GM18526 (cell line): ENCODE results near the gene LYZL4.

ENCODE experiments used
- POLR2A ChIP-seq: IDR thresholded peaks from 3 replicates; pipeline ENCODE4 v1.6.1; 2011; ENCODE audit not compliant: insufficient read length; ENCODE audit errors: extremely low read depth

The LYZL4 gene

GRCh38 chr3:42351207-42351606, 59.2 kb downstream of the LYZL4 start:
- TF ChIP-seq POLR2A, result no peak

GRCh38 chr3:42349765-42350594, 60.4 kb downstream of the LYZL4 start:
- TF ChIP-seq POLR2A, result no peak

- TF ChIP-seq POLR2A, result no peak
Observed at GRCh38 chr3:42347928-42348327, 62.5 kb downstream of the LYZL4 start.
